Tibial artery (tissue), 4 donors: ENCODE data around the gene MEDAG.

Source experiments
- DNase-seq, 2 donors: peaks; one replicate each; pipeline ENCODE4 v3.0.0-alpha.2; 2019
- H3K27ac ChIP-seq, 2 donors: fragments of 200-600 bp; sonication (generic) in 1 of 2; 1 replicate in 1 of 2; 2 replicates in 1 of 2; pipeline ENCODE4 v1.5.1; 2018 to 2019; ENCODE audit warnings: mild to moderate bottlenecking in 1 of 2
- H3K27me3 ChIP-seq, 2 donors: fragments of 200-600 bp; sonication (generic) in 1 of 2; one replicate each; pipeline versions ENCODE4 v1.5.1 to v1.6.0; 2016 to 2019
- H3K36me3 ChIP-seq, 3 donors: fragments of 200-600 bp; sonication (generic) in 2 of 3; one replicate each; pipeline ENCODE4 v1.5.1; 2016 to 2019; ENCODE audit warnings: mild to moderate bottlenecking in 2 of 3
- H3K4me1 ChIP-seq, 4 donors: fragments of 200-600 bp; sonication (generic) in 2 of 4; 1 replicate in 3 of 4; 2 replicates in 1 of 4; pipeline ENCODE4 v1.5.1; 2016 to 2019
- H3K4me3 ChIP-seq, 2 donors: fragments of 200-600 bp; sonication (generic) in 1 of 2; 1 replicate in 1 of 2; 2 replicates in 1 of 2; pipeline ENCODE4 v1.5.1; 2018 to 2019; ENCODE audit warnings: mild to moderate bottlenecking in 2 of 2
- H3K9me3 ChIP-seq, 3 donors: fragments of 200-600 bp; sonication (generic) in 1 of 3; one replicate each; pipeline ENCODE4 v1.5.1; 2016 to 2019
- CTCF ChIP-seq, 2 experiments: fragments of 200-600 bp in 1 of 2; fragments of 450-650 bp in 1 of 2; IDR thresholded peaks; one replicate each; pipeline ENCODE4 v1.5.1; 2017 to 2019; ENCODE audit warnings: antibody characterized with exemption in 2 of 2, mild to moderate bottlenecking in 1 of 2, moderate library complexity in 1 of 2
- intact Hi-C: fragments of 100-400 bp; cut with DNase I; formaldehyde crosslinking; loops from one replicate; pipeline ENCODE4 v1.15.0; 2023; ENCODE audit warnings: low total_unique reads

MEDAG gene

GRCh38 chr13:30889196-30889690, 16.8 kb upstream of the MEDAG start:
- no peak for DNase-seq
- Histone ChIP-seq H3K4me1 (peaks cover 0 to 5% (median 0%) of the 10 kb centered on the region in 4 donors), H3K9me3 (no peaks in the 10 kb centered on the region), H3K36me3 (no peaks in the 10 kb centered on the region), H3K27ac (no peak overlapping the region), H3K4me3 (no peak overlapping the region), H3K27me3 (no peaks in the 10 kb centered on the region)
- TF ChIP-seq CTCF (IDR thresholded peaks at IDR 0.05): no peak
- intact Hi-C loops: no loop called here

GRCh38 chr13:30892966-30893365, 13.1 kb upstream of the MEDAG start:
- Histone ChIP-seq H3K27ac (no peak overlapping the region), H3K27me3 (no peaks in the 10 kb centered on the region), H3K36me3 (no peaks in the 10 kb centered on the region), H3K4me1 (peaks cover 0 to 35% (median 24%) of the 10 kb centered on the region in 4 donors), H3K4me3 (no peak overlapping the region), H3K9me3 (no peaks in the 10 kb centered on the region)
- intact Hi-C loops: no loop called here
- DNase-seq: peak; percentile 79 to 84
- peak in 1 of 2 experiments; percentile 33 for TF ChIP-seq CTCF (IDR thresholded peaks at IDR 0.05)

GRCh38 chr13:30895773-30896172, 10.3 kb upstream of the MEDAG start:
- no peaks in the 10 kb centered on the region for H3K36me3 ChIP-seq
- H3K9me3 ChIP-seq: no peaks in the 10 kb centered on the region
- H3K27ac ChIP-seq: peak overlapping the region; percentile 85
- no peak overlapping the region for H3K4me3 ChIP-seq
- H3K27me3 ChIP-seq: no peaks in the 10 kb centered on the region
- peaks cover 0 to 62% (median 46%) of the 10 kb centered on the region in 4 donors for H3K4me1 ChIP-seq
- peak; percentile 91 to 92 for DNase-seq
- no peak for TF ChIP-seq CTCF (IDR thresholded peaks at IDR 0.05)
- intact Hi-C loops: loop anchor here (2.0 to 5.0 kb wide), 2 partner anchors 15 to 33 kb away; no protein-coding TSS in a partner anchor

- TF ChIP-seq CTCF (IDR thresholded peaks at IDR 0.05): no peak
- intact Hi-C loops: loop anchor here (5.0 kb wide), 1 partner anchor 36 kb away; no protein-coding TSS in a partner anchor
- DNase-seq: no peak
- Histone ChIP-seq H3K9me3 (no peaks in the 10 kb centered on the region), H3K27me3 (no peaks in the 10 kb centered on the region), H3K4me1 (peaks cover 0 to 66% (median 49%) of the 10 kb centered on the region in 4 donors), H3K27ac (peak overlapping the region; percentile 85), H3K36me3 (no peaks in the 10 kb centered on the region), H3K4me3 (peak overlapping the region in 1 of 2 donors; percentile 23)
These were observed 8.0 kb upstream of the MEDAG start for GRCh38 chr13:30898070-30898469.

- Histone ChIP-seq H3K27ac (peak overlapping the region; percentile 85), H3K4me3 (peak overlapping the region in 1 of 2 donors; percentile 23), H3K4me1 (peaks cover 0 to 63% (median 49%) of the 10 kb centered on the region in 4 donors), H3K9me3 (no peaks in the 10 kb centered on the region), H3K27me3 (no peaks in the 10 kb centered on the region), H3K36me3 (no peaks in the 10 kb centered on the region)
- TF ChIP-seq CTCF (IDR thresholded peaks at IDR 0.05): peak in 1 of 2 experiments; percentile 10
- intact Hi-C loops: loop anchor here (5.0 kb wide), 1 partner anchor 36 kb away; no protein-coding TSS in a partner anchor
- DNase-seq: peak; percentile 73 to 94
These were observed 7.3 kb upstream of the MEDAG start for GRCh38 chr13:30898678-30899241.
